Panc1 (cell line): ENCODE results near the gene CEP126. TPM values are rescaled to one million over a fixed set of nuclear protein-coding genes. Genes with fewer than 3 reads are reported as not detected.

Experiments used
- ATAC-seq: fragments of 200-7000 bp; cut with Tn5 transposase; 2 replicates; pipeline ENCODE4 v1.9.1; 2020; ENCODE audit warnings: mild to moderate bottlenecking, moderate library complexity
- BruUV-seq: library from RNA; stranded (reverse); fragments of 400-500 nt; replicated peaks from 2 replicates; lab custom pipeline; 2021; lab: Mats Ljungman, UMichigan
- CTCF ChIA-PET: fragments of 300-600 bp; sonication (Branson Sonifier 250); formaldehyde crosslinking; loops from one replicate; lab custom pipeline; 2022; ENCODE audit warnings: antibody characterized with exemption; lab: Charles Lee
- POLR2A ChIA-PET: fragments of 300-600 bp; sonication (Branson Sonifier 250); formaldehyde crosslinking; loops from one replicate; lab custom pipeline; 2022; ENCODE audit warnings: antibody characterized with exemption; lab: Charles Lee
- DNase-seq: peaks from one replicate; pipeline ENCODE4 v3.0.0-alpha.2; 2010; ENCODE audit warnings: low read depth, low spot score
- H3K27ac ChIP-seq: 2 replicates; pipeline ENCODE4 v1.5.1; 2011; ENCODE audit warnings: mild to moderate bottlenecking, low read length, inconsistent platforms
- H3K27me3 ChIP-seq: fragments of 200-500 bp; sonication (Bioruptor generic); 2 replicates; pipeline ENCODE4 v1.6.0; 2014; ENCODE audit warnings: low read length, inconsistent platforms; ENCODE audit not compliant: control insufficient read depth, insufficient read depth
- H3K36me3 ChIP-seq: fragments of 200-500 bp; sonication (Bioruptor generic); 2 replicates; pipeline ENCODE4 v1.5.1; 2014; ENCODE audit warnings: inconsistent platforms, mild to moderate bottlenecking, low read length, moderate library complexity; ENCODE audit not compliant: control insufficient read depth, insufficient read depth
- H3K4me1 ChIP-seq: 2 replicates; pipeline ENCODE4 v1.5.1; 2011; ENCODE audit warnings: inconsistent platforms, mild to moderate bottlenecking, low read length, moderate library complexity; ENCODE audit not compliant: control insufficient read depth, insufficient read depth
- H3K4me3 ChIP-seq, 2 experiments: 2 replicates each; pipeline ENCODE4 v1.5.1; 2011 to 2012; ENCODE audit warnings: low read depth in 2 of 2, low read length in 2 of 2, mild to moderate bottlenecking in 2 of 2, inconsistent platforms in 1 of 2, moderate library complexity in 1 of 2
- H3K9me3 ChIP-seq: fragments of 200-500 bp; sonication (Bioruptor generic); 2 replicates; pipeline ENCODE4 v1.5.1; 2014; ENCODE audit warnings: low read depth, mild to moderate bottlenecking, inconsistent platforms, low read length, moderate library complexity; ENCODE audit not compliant: control insufficient read depth, insufficient read depth
- CTCF ChIP-seq: fragments of 450-650 bp; IDR thresholded peaks from 2 replicates; pipeline ENCODE4 v1.5.1; 2017; ENCODE audit warnings: mild to moderate bottlenecking
- POLR2AphosphoS5 ChIP-seq: IDR thresholded peaks from 2 replicates; pipeline ENCODE4 v1.6.1; 2012; ENCODE audit warnings: mild to moderate bottlenecking, low read depth, low read length, moderate library complexity
- REST ChIP-seq, 2 experiments: IDR thresholded peaks; 2 replicates each; pipeline ENCODE4 v1.6.1; 2011 to 2012; ENCODE audit warnings: low read depth in 2 of 2, control low read depth in 1 of 2, low read length in 1 of 2, mild to moderate bottlenecking in 1 of 2, moderate library complexity in 1 of 2; ENCODE audit not compliant: insufficient read depth in 1 of 2
- SIN3A ChIP-seq: IDR thresholded peaks from 2 replicates; pipeline ENCODE4 v1.6.1; 2012; ENCODE audit warnings: low read depth, mild to moderate bottlenecking, low read length, moderate library complexity, borderline replicate concordance; ENCODE audit not compliant: insufficient read depth
- TCF7L2 ChIP-seq: IDR thresholded peaks from 2 replicates; pipeline ENCODE4 v1.6.1; 2011; ENCODE audit warnings: mild to moderate bottlenecking, low read depth, low read length, inconsistent platforms
- in situ Hi-C: cut with HindIII; loops from 2 replicates; pipeline ENCODE4 v1.10.0; 2016; ENCODE audit warnings: low sequenced_read_pairs, low pct_unique_long_range_greater_than_20kb
- intact Hi-C: fragments of 100-400 bp; cut with micrococcal nuclease; formaldehyde crosslinking; loops from one replicate; pipeline ENCODE4 v1.10.0; 2022; ENCODE audit not compliant: unreplicated experiment
- total RNA-seq: library from RNA; stranded (reverse); gene quantifications from one replicate; pipeline ENCODE4 v1.2.1, GENCODE V29; 2021; ENCODE audit not compliant: unreplicated experiment

CEP126 gene
- total RNA-seq, 1 experiment from 2014 or later, result 6.6 TPM

GRCh38 chr11:101912823-101913284 is 2.0 kb upstream of the CEP126 start:
- TF ChIP-seq TCF7L2 (no peak), SIN3A (no peak), CTCF (peak; percentile 36; the same call in 1 of the 2 replicates), REST (IDR thresholded peaks at IDR 0.05; ENCODE audit: insufficient read depth in 1 of 2, low read depth in 2 of 2, low read length in 1 of 2) (no peak), POLR2AphosphoS5 (peak; percentile 71; the same call in 1 of the 2 replicates)
- no peaks in the 10 kb centered on the region for H3K36me3 ChIP-seq
- H3K4me1 ChIP-seq, result peaks cover 37% of the 10 kb centered on the region
- H3K27ac ChIP-seq, result peak overlapping the region; percentile 94
- no TSS peak for BruUV-seq
- intact Hi-C loops (loop anchor here (10.0 kb wide), 2 partner anchors 92 to 402 kb away; partner anchors contain the start of gene BIRC3), in situ Hi-C loops (no loop called here)
- ATAC-seq (peak; percentile 15; the same call in 1 of the 2 replicates), DNase-seq (peak; percentile 20)
- no peaks in the 10 kb centered on the region for H3K27me3 ChIP-seq
- H3K9me3 ChIP-seq, result no peaks in the 10 kb centered on the region
- no peak overlapping the region for H3K4me3 ChIP-seq
- CTCF ChIA-PET, result interaction anchor here (1.0 kb wide), 1 partner anchor 95 kb away, joined by 4 read pairs; no protein-coding TSS in a partner anchor
- POLR2A ChIA-PET, result no interaction called here

- Histone ChIP-seq H3K9me3 (no peaks in the 10 kb centered on the region), H3K36me3 (no peaks in the 10 kb centered on the region), H3K4me1 (peaks cover 37% of the 10 kb centered on the region), H3K27ac (peak overlapping the region; percentile 94), H3K27me3 (no peaks in the 10 kb centered on the region), H3K4me3 (no peak overlapping the region)
- no peak for DNase-seq
- no TSS peak for BruUV-seq
- TF ChIP-seq REST (IDR thresholded peaks at IDR 0.05; ENCODE audit: insufficient read depth in 1 of 2, low read depth in 2 of 2, low read length in 1 of 2), result no peak
- no peak for TF ChIP-seq POLR2AphosphoS5
- no peak for TF ChIP-seq TCF7L2
- no peak for TF ChIP-seq SIN3A
- no peak for TF ChIP-seq CTCF
- intact Hi-C loops (loop anchor here (10.0 kb wide), 2 partner anchors 91 to 401 kb away; partner anchors contain the start of gene BIRC3), in situ Hi-C loops (no loop called here)
- ChIA-PET POLR2A (no interaction called here), CTCF (interaction anchor here (1.0 kb wide), 1 partner anchor 94 kb away, joined by 4 read pairs; no protein-coding TSS in a partner anchor)
- ATAC-seq, result no peak
Observed at GRCh38 chr11:101913656-101914055, 1.2 kb upstream of the CEP126 start.
